K562 (cell line): ENCODE results near the gene DEK. TPM values are rescaled to one million over a fixed set of nuclear protein-coding genes. Genes with fewer than 3 reads are reported as not detected.
A peak's percentile ranks its signal among the peaks of the same experiment; 100 is the strongest.

Experiments
- ATAC-seq: fragments of 200-7000 bp; cut with Tn5 transposase; 3 replicates; pipeline ENCODE4 v1.9.1; 2020; ENCODE audit warnings: moderate library complexity
- BruUV-seq: library from RNA; stranded (reverse); fragments of 400-500 nt; replicated peaks from 2 replicates; lab custom pipeline; 2021; lab: Mats Ljungman, UMichigan
- CTCF ChIA-PET: fragments of 300-600 bp; formaldehyde crosslinking; extraction: SDS; loops from one replicate; lab custom pipeline; 2021; ENCODE audit warnings: low intra/inter-chr PET ratio; lab: Yijun Ruan, JAX
- POLR2A ChIA-PET: fragments of 300-600, 350-650 bp; sonication (Branson Sonifier 250); formaldehyde crosslinking; extraction: SDS; loops from one replicate; lab custom pipeline; 2021; ENCODE audit warnings: antibody characterized with exemption, inconsistent platforms; lab: Yijun Ruan, JAX
- DNase-seq, 4 experiments: peaks; one replicate each; pipeline versions ENCODE4 v3.0.0 to v3.0.0-alpha.2; 2011 to 2018; ENCODE audit warnings: low spot score in 3 of 4, mixed read lengths in 3 of 4; ENCODE audit errors: extremely low read depth in 1 of 4
- FAIRE-seq: peaks from 2 replicates; lab custom pipeline; 2011; peaks lifted over from hg19 to GRCh38; lab: Jason Lieb, UNC
- H2AFZ ChIP-seq: 2 replicates; pipeline ENCODE4 v1.6.0; 2011; ENCODE audit warnings: low read depth, low read length, control low read depth, inconsistent platforms
- H3K27ac ChIP-seq: fragments of 200-600 bp; 3 replicates; pipeline ENCODE4 v1.8.0; 2011; ENCODE audit warnings: low read depth, mild to moderate bottlenecking, control low read depth, inconsistent platforms, low read length, moderate library complexity, mixed read lengths; ENCODE audit errors: extremely low read depth
- H3K27me3 ChIP-seq, 2 experiments: fragments of 300-600 bp in 1 of 2; 2 replicates in 1 of 2; 3 replicates in 1 of 2; pipeline versions ENCODE4 v1.6.0 to v1.8.0; 2011; ENCODE audit warnings: inconsistent platforms in 2 of 2, low read length in 2 of 2, mild to moderate bottlenecking in 1 of 2, mixed read lengths in 1 of 2, moderate library complexity in 1 of 2; ENCODE audit not compliant: control insufficient read depth in 2 of 2, insufficient read depth in 2 of 2
- H3K36me3 ChIP-seq: fragments of 300-600 bp; 3 replicates; pipeline ENCODE4 v1.8.0; 2011; ENCODE audit warnings: mild to moderate bottlenecking, low read length, inconsistent platforms; ENCODE audit not compliant: control insufficient read depth, insufficient read depth
- H3K4me1 ChIP-seq, 2 experiments: fragments of 200-600 bp in 1 of 2; replicated peaks in 1 of 2; 2 replicates in 1 of 2; 3 replicates in 1 of 2; pipeline versions ENCODE4 v1.5.1 to v1.8.0; 2011; ENCODE audit warnings: inconsistent platforms in 2 of 2, low read length in 2 of 2, mild to moderate bottlenecking in 1 of 2, mixed read lengths in 1 of 2, moderate library complexity in 1 of 2; ENCODE audit not compliant: control insufficient read depth in 2 of 2, insufficient read depth in 2 of 2
- H3K4me2 ChIP-seq: 2 replicates; pipeline ENCODE4 v1.6.1; 2011; ENCODE audit warnings: low read length, control low read depth, inconsistent platforms, mixed read lengths; ENCODE audit not compliant: insufficient read depth
- H3K4me3 ChIP-seq: fragments of 200-600 bp; sonication (generic), shearing (Covaris generic); 2 replicates; pipeline ENCODE4 v1.5.1; 2016; ENCODE audit warnings: control low read depth, inconsistent platforms
- H3K79me2 ChIP-seq: fragments of 200-600 bp; 3 replicates; pipeline ENCODE4 v1.8.0; 2011; ENCODE audit warnings: low read length, inconsistent platforms; ENCODE audit not compliant: control insufficient read depth, insufficient read depth
- H3K9ac ChIP-seq, 2 experiments: 2 replicates each; pipeline versions ENCODE4 v1.6.0 to v1.6.1; 2011; ENCODE audit warnings: low read depth in 2 of 2, low read length in 2 of 2, control low read depth in 1 of 2, inconsistent platforms in 1 of 2, mild to moderate bottlenecking in 1 of 2, mixed read lengths in 1 of 2; ENCODE audit not compliant: insufficient read depth in 1 of 2
- H3K9me1 ChIP-seq: one replicate; pipeline ENCODE4 v1.6.0; 2011; ENCODE audit warnings: inconsistent platforms, mild to moderate bottlenecking, low read length, moderate library complexity; ENCODE audit not compliant: control insufficient read depth, insufficient read depth
- H3K9me3 ChIP-seq: replicated peaks from 2 replicates; pipeline ENCODE4 v1.5.1; 2011; ENCODE audit warnings: low read depth, low read length, inconsistent platforms; ENCODE audit not compliant: control insufficient read depth, insufficient read depth
- H4K20me1 ChIP-seq: replicated peaks from 2 replicates; pipeline ENCODE4 v1.6.1; 2011; ENCODE audit warnings: low read length, inconsistent platforms, mixed read lengths; ENCODE audit not compliant: control insufficient read depth, insufficient read depth
- ATF1 ChIP-seq, 2 experiments: fragments of 450-650 bp in 1 of 2; IDR thresholded peaks; 2 replicates each; pipeline ENCODE4 v1.6.1; 2016; ENCODE audit warnings: missing compliant biosample characterization in 1 of 2, missing genetic modification characterization in 1 of 2
- CHD1 ChIP-seq: fragments of 200-600 bp; sonication (generic); IDR thresholded peaks from one replicate; pipeline ENCODE4 v1.6.1; 2012; ENCODE audit warnings: mild to moderate bottlenecking, moderate library complexity, low read length, inconsistent platforms
- L3MBTL2 ChIP-seq: fragments of 450-650 bp; IDR thresholded peaks from 2 replicates; pipeline ENCODE4 v1.6.1; 2016; ENCODE audit warnings: mild to moderate bottlenecking, moderate library complexity
- LARP7 ChIP-seq: fragments of 450-650 bp; IDR thresholded peaks from 2 replicates; pipeline ENCODE4 v1.6.1; 2016
- MEIS2 ChIP-seq: fragments of 450-650 bp; IDR thresholded peaks from 2 replicates; pipeline ENCODE4 v1.6.1; 2014; ENCODE audit warnings: mild to moderate bottlenecking; ENCODE audit not compliant: partially characterized antibody
- MYNN ChIP-seq, 2 experiments: sonication (generic); formaldehyde crosslinking in 1 of 2; IDR thresholded peaks; 2 replicates each; pipeline versions ENCODE4 v1.5.0 to v1.6.1; 2016 to 2020; ENCODE audit warnings: antibody characterized with exemption in 1 of 2, missing genetic modification reagents in 1 of 2
- NBN ChIP-seq: fragments of 450-650 bp; IDR thresholded peaks from 2 replicates; pipeline ENCODE4 v1.6.1; 2016; ENCODE audit warnings: low read depth, mild to moderate bottlenecking
- NCOA6 ChIP-seq: fragments of 450-650 bp; IDR thresholded peaks from 2 replicates; pipeline ENCODE4 v1.6.1; 2017; ENCODE audit warnings: mild to moderate bottlenecking
- NFE2 ChIP-seq: IDR thresholded peaks from 2 replicates; pipeline ENCODE4 v1.6.1; 2014; ENCODE audit warnings: antibody characterized with exemption, low read depth
- PATZ1 ChIP-seq: fragments of 250-450 bp; sonication (Bioruptor Pico); IDR thresholded peaks from 2 replicates; pipeline ENCODE4 v1.5.0; 2020; ENCODE audit warnings: mild to moderate bottlenecking, borderline replicate concordance
- PHB ChIP-seq: fragments of 250-450 bp; sonication (Bioruptor Pico); IDR thresholded peaks from 2 replicates; pipeline ENCODE4 v1.5.0; 2021
- PRMT5 ChIP-seq: sonication (generic); formaldehyde crosslinking; IDR thresholded peaks from 2 replicates; pipeline ENCODE4 v1.5.0; 2020; ENCODE audit warnings: missing genetic modification reagents
- RUNX1 ChIP-seq: sonication (generic); IDR thresholded peaks from 2 replicates; pipeline ENCODE4 v1.6.1; 2016; ENCODE audit warnings: antibody characterized with exemption, low read depth
- SAFB ChIP-seq: fragments of 200-400 bp; formaldehyde crosslinking; IDR thresholded peaks from 2 replicates; pipeline ENCODE4 v1.6.1; 2017; ENCODE audit warnings: low read depth, low read length, borderline replicate concordance
- TAL1 ChIP-seq: fragments of 450-650 bp; IDR thresholded peaks from 2 replicates; pipeline ENCODE4 v1.6.1; 2016; ENCODE audit warnings: mild to moderate bottlenecking
- TBP ChIP-seq: optimal IDR thresholded peaks from 2 replicates; pipeline ENCODE3; 2011; ENCODE audit warnings: low read depth, low read length, improper control_type of control experiment
- THAP7 ChIP-seq: fragments of 250-450 bp; sonication (Bioruptor Pico); IDR thresholded peaks from 2 replicates; pipeline ENCODE4 v1.5.0; 2021
- ZNF175 ChIP-seq: fragments of 200-800 bp; sonication (Bioruptor generic); IDR thresholded peaks from 2 replicates; pipeline ENCODE4 v1.6.1; 2016; ENCODE audit warnings: low read depth, mild to moderate bottlenecking, missing genetic modification characterization, missing compliant biosample characterization
- ZNF589 ChIP-seq: fragments of 200-800 bp; sonication (Bioruptor generic); IDR thresholded peaks from 2 replicates; pipeline ENCODE4 v1.6.1; 2016; ENCODE audit warnings: low read depth, missing genetic modification characterization, missing compliant biosample characterization
- WGBS: fragments of 100-300 bp; shearing (Covaris generic); methylation state at CpG from one replicate; pipeline ENCODE4 v1.1.6; 2016; ENCODE audit warnings: low coverage, mixed read lengths; ENCODE audit not compliant: insufficient coverage; ENCODE audit errors: missing lambda C conversion rate; 5-methylcytosine and 5-hydroxymethylcytosine counted together
- in situ Hi-C: fragments of 300-500 bp; cut with MboI; formaldehyde crosslinking; loops from 4 replicates; pipeline ENCODE4 v1.15.0; 2018; ENCODE audit warnings: inconsistent platforms, mixed read lengths
- intact Hi-C: fragments of 100-400 bp; cut with micrococcal nuclease; formaldehyde crosslinking; loops from 2 replicates; pipeline ENCODE4 v1.14.2; 2022
- polyA plus RNA-seq, 8 experiments: library from polyadenylated mRNA; depleted of rRNA in 4 of 8; stranded (reverse) in 5 of 8; unstranded in 3 of 8; fragments of >200 nt; fragmentation: Nextera tagmentation in 2 of 8; fragmentation: Illumina TruSeq in 1 of 8; extraction: Ambion mirVana in 2 of 8; extraction: Trizol in 1 of 8; gene quantifications; 2 replicates each; pipeline versions ENCODE4 v1.2.1 to v1.2.3, GENCODE V29; 2011 to 2014; ENCODE audit warnings: inconsistent platforms in 1 of 8, missing spikeins in 1 of 8
- total RNA-seq, 7 experiments: library from RNA; depleted of rRNA in 6 of 7; stranded (reverse); fragments of >200 nt in 6 of 7; fragmentation: Illumina TruSeq in 2 of 7; extraction: Trizol in 2 of 7; gene quantifications; 2 replicates each; pipeline versions ENCODE4 v1.2.1 to v1.2.3, GENCODE V29; 2011 to 2021; ENCODE audit warnings: low replicate concordance in 1 of 7

The DEK gene
- total and polyA plus RNA-seq, 9 of the 15 experiments (the other 6 are each of a cell fraction or from before 2014, with no cell fraction given), result 82.3 to 338 (median 184) TPM

GRCh38 chr6:18264923-18265377, 620 bp upstream of the DEK start (continued):
- TF ChIP-seq MYNN (IDR thresholded peaks at IDR 0.05) (no peak), MYNN (CRISPR knock-in tag; IDR thresholded peaks at IDR 0.05) (no peak), NBN (peak; percentile 44; the same call in 1 of the 2 replicates), SAFB (no peak)

- under 1% methylated on average over 49 of the region's 50 CpGs for WGBS
- intact Hi-C loops, result loop anchor here (1.0 to 5.0 kb wide), 3 partner anchors 106 to 556 kb away; partner anchors contain the start of genes KDM1B, NUP153 and TPMT
- no peak for TF ChIP-seq PATZ1 (CRISPR knock-in tag)
- TF ChIP-seq THAP7 (CRISPR knock-in tag), result no peak
- TF ChIP-seq RUNX1, result no peak
- no peak for TF ChIP-seq TBP
- no peak for TF ChIP-seq NFE2
- no peak for TF ChIP-seq TAL1
- TF ChIP-seq ZNF589, result no peak
- TF ChIP-seq PRMT5 (CRISPR knock-in tag), result no peak
- peak; percentile 40; the same call in 1 of the 2 replicates for TF ChIP-seq LARP7
- no peak for TF ChIP-seq MEIS2
- TF ChIP-seq L3MBTL2, result 0 out of 2 replicates have a peak, but pooled peaks have one; percentile 10
- peak; percentile 85 for TF ChIP-seq CHD1
- TF ChIP-seq ZNF175 (CRISPR knock-in tag), result no peak; the same call in 1 of the 2 replicates
- no peak for TF ChIP-seq NCOA6
- TF ChIP-seq PHB (CRISPR knock-in tag), result no peak
- no peak for TF ChIP-seq ATF1 (CRISPR knock-in tag; IDR thresholded peaks at IDR 0.05)
- TF ChIP-seq ATF1 (tag; IDR thresholded peaks at IDR 0.05), result no peak
These were observed 712 bp downstream of the DEK start for GRCh38 chr6:18263418-18264218.

More at GRCh38 chr6:18263418-18264218, 712 bp downstream of the DEK start:
- ATAC-seq, result peak; percentile 15
- CTCF ChIA-PET, result interaction anchor here (0.8 to 0.9 kb wide), 2 partner anchors 240 to 664 kb away, joined by 3 read pairs; partner anchors contain the start of gene FAM8A1
- no peaks in the 10 kb centered on the region for H3K27me3 ChIP-seq
- H3K79me2 ChIP-seq, result peaks cover 61% of the 10 kb centered on the region
- DNase-seq, result peak in 1 of 4 experiments; percentile 29
- peaks cover 36% of the 10 kb centered on the region for H4K20me1 ChIP-seq
- H3K36me3 ChIP-seq, result peaks cover 41% of the 10 kb centered on the region
- H3K4me2 ChIP-seq, result peak overlapping the region; percentile 79
- H3K4me3 ChIP-seq, result peak overlapping the region; percentile 92
- peak overlapping the region; percentile 95 to 99 for H3K9ac ChIP-seq
- FAIRE-seq, result no peak
- peak overlapping the region; percentile 75 for H2AFZ ChIP-seq
- in situ Hi-C loops, result no loop called here
- peaks cover 21 to 29% of the 10 kb centered on the region in 2 experiments for H3K4me1 ChIP-seq
- peak overlapping the region; percentile 97 for H3K27ac ChIP-seq
- POLR2A ChIA-PET, result interaction anchor here (0.8 to 2.3 kb wide), 5 partner anchors 10 to 672 kb away, joined by 3 to 14 read pairs (median 4); no protein-coding TSS in a partner anchor
- TSS peak; percentile 71 for BruUV-seq
- no peaks in the 10 kb centered on the region for H3K9me1 ChIP-seq
- H3K9me3 ChIP-seq, result peaks cover 6% of the 10 kb centered on the region
